Uterus (tissue), 2 donors: ENCODE data around the gene WFDC8.
"Not testable (repeated sequence)": the region's sequence is repeated elsewhere in the genome, so short reads cannot be mapped to it uniquely, and the experiment has no call there.

ENCODE experiments used
- CTCF ChIP-seq, 4 experiments: fragments of 200-600 bp in 2 of 4; fragments of 450-650 bp in 2 of 4; sonication (generic) in 2 of 4; IDR thresholded peaks; one replicate each; pipeline ENCODE4 v1.5.1; 2016 to 2019; ENCODE audit warnings: antibody characterized with exemption in 4 of 4, mild to moderate bottlenecking in 2 of 4, moderate library complexity in 1 of 4
- POLR2A ChIP-seq, 2 donors: fragments of 450-650 bp; IDR thresholded peaks; one replicate each; pipeline ENCODE4 v1.6.1; 2016; ENCODE audit warnings: antibody characterized with exemption in 2 of 2, mild to moderate bottlenecking in 1 of 2, moderate library complexity in 1 of 2

GRCh38 chr20:45569650-45570049 is 9.4 kb downstream of the WFDC8 start:
- not testable (repeated sequence) for TF ChIP-seq CTCF, POLR2A (IDR thresholded peaks at IDR 0.05)
